Thymus (tissue), 14 donors: ENCODE measurements around the gene CRTAP. TPM values are rescaled to one million over a fixed set of nuclear protein-coding genes. Genes with fewer than 3 reads are reported as not detected.
"Not testable (repeated sequence)": the region's sequence is repeated elsewhere in the genome, so short reads cannot be mapped to it uniquely, and the experiment has no call there.

ENCODE experiments used
- DNase-seq, 9 donors: peaks; one replicate each; pipeline ENCODE4 v3.0.0-alpha.2; 2013; ENCODE audit warnings: low spot score in 9 of 9, low read depth in 6 of 9, missing footprints in 1 of 9
- H3K27ac ChIP-seq, 2 donors: one replicate each; pipeline ENCODE4 v1.5.1; 2013; ENCODE audit warnings: control low read depth in 1 of 2, low read depth in 1 of 2, low read length in 1 of 2, mild to moderate bottlenecking in 1 of 2, moderate library complexity in 1 of 2
- H3K27me3 ChIP-seq, 2 donors: one replicate each; pipeline ENCODE4 v1.5.1; 2013; ENCODE audit warnings: low read length in 1 of 2; ENCODE audit not compliant: control insufficient read depth in 2 of 2, insufficient read depth in 1 of 2
- H3K36me3 ChIP-seq, 2 donors: one replicate each; pipeline ENCODE4 v1.5.1; 2013; ENCODE audit warnings: low read length in 1 of 2, mild to moderate bottlenecking in 1 of 2, moderate library complexity in 1 of 2; ENCODE audit not compliant: control insufficient read depth in 2 of 2, insufficient read depth in 2 of 2
- H3K4me1 ChIP-seq, 2 donors: one replicate each; pipeline ENCODE4 v1.5.1; 2013; ENCODE audit warnings: low read length in 2 of 2; ENCODE audit not compliant: control insufficient read depth in 2 of 2, insufficient read depth in 2 of 2
- H3K4me3 ChIP-seq, 2 donors: one replicate each; pipeline ENCODE4 v1.5.1; 2013; ENCODE audit warnings: low read length in 2 of 2, control low read depth in 1 of 2, mild to moderate bottlenecking in 1 of 2
- H3K9me3 ChIP-seq, 2 donors: one replicate each; pipeline ENCODE4 v1.5.1; 2013; ENCODE audit warnings: low read length in 1 of 2, mild to moderate bottlenecking in 1 of 2; ENCODE audit not compliant: control insufficient read depth in 2 of 2, insufficient read depth in 1 of 2
- WGBS: extraction: QIAGEN DNeasy Blood & Tissue Kit; methylation state at CpG from one replicate; pipeline ENCODE4 v1.1.7; 2013; 5-methylcytosine and 5-hydroxymethylcytosine counted together
- long read RNA-seq, 10 donors: transcript quantifications; one replicate each; lab custom pipeline, GENCODE V29; 2026
- polyA plus RNA-seq: library from polyadenylated mRNA; stranded (reverse); fragments of 200-250 nt; gene quantifications from one replicate; pipeline ENCODE4 v1.2.3, GENCODE V29; 2013
- total RNA-seq: library from RNA; stranded (reverse); fragments of 120-200 nt; gene quantifications from one replicate; pipeline ENCODE4 v1.2.4, GENCODE V29; 2013
- donor health status: healthy.

The CRTAP gene
- 21.6 TPM for total RNA-seq
- polyA plus RNA-seq: 38.6 TPM
- long read RNA-seq, donor 1: 0 reads
- long read RNA-seq, donor 2, full-length matches to known transcripts: 13 of 13 reads
- long read RNA-seq, donor 2, partial matches to known transcripts: 0 of 13 reads
- long read RNA-seq, donor 2, other reads (novel, unspliced or antisense): 0 of 13 reads
- long read RNA-seq, donor 3, full-length matches to known transcripts: 8 of 8 reads
- long read RNA-seq, donor 3, partial matches to known transcripts: 0 of 8 reads
- long read RNA-seq, donor 3, other reads (novel, unspliced or antisense): 0 of 8 reads
- long read RNA-seq, donor 4, full-length matches to known transcripts: 6 of 6 reads
- long read RNA-seq, donor 4, partial matches to known transcripts: 0 of 6 reads
- long read RNA-seq, donor 4, other reads (novel, unspliced or antisense): 0 of 6 reads
- long read RNA-seq, donor 5, full-length matches to known transcripts: 8 of 8 reads
- long read RNA-seq, donor 5, partial matches to known transcripts: 0 of 8 reads
- long read RNA-seq, donor 5, other reads (novel, unspliced or antisense): 0 of 8 reads
- long read RNA-seq, donor 6, full-length matches to known transcripts: 7 of 7 reads
- long read RNA-seq, donor 6, partial matches to known transcripts: 0 of 7 reads
- long read RNA-seq, donor 6, other reads (novel, unspliced or antisense): 0 of 7 reads
- long read RNA-seq, donor 7, full-length matches to known transcripts: 5 of 5 reads
- long read RNA-seq, donor 7, partial matches to known transcripts: 0 of 5 reads
- long read RNA-seq, donor 7, other reads (novel, unspliced or antisense): 0 of 5 reads
- long read RNA-seq, donor 8, full-length matches to known transcripts: 6 of 11 reads
- long read RNA-seq, donor 8, partial matches to known transcripts: 5 of 11 reads
- long read RNA-seq, donor 8, other reads (novel, unspliced or antisense): 0 of 11 reads
- long read RNA-seq, donor 9, full-length matches to known transcripts: 6 of 6 reads
- long read RNA-seq, donor 9, partial matches to known transcripts: 0 of 6 reads
- long read RNA-seq, donor 9, other reads (novel, unspliced or antisense): 0 of 6 reads
- long read RNA-seq, donor 10, full-length matches to known transcripts: 10 of 10 reads
- long read RNA-seq, donor 10, partial matches to known transcripts: 0 of 10 reads
- long read RNA-seq, donor 10, other reads (novel, unspliced or antisense): 0 of 10 reads

GRCh38 chr3:33113772-33114621 lies at the start of gene CRTAP:
Gene CRTAP, plus strand, starts transcription at chr3:33114014. Its CDS starts 64 bp downstream, at chr3:33114078.
- under 1% methylated on average over 98 of the region's 98 CpGs for WGBS

GRCh38 chr3:33064929-33065328 lies 48.9 kb upstream of the CRTAP start:
- Histone ChIP-seq H3K27me3 (no peaks in the 10 kb centered on the region), H3K27ac (no peak overlapping the region), H3K4me3 (no peak overlapping the region), H3K9me3 (no peaks in the 10 kb centered on the region), H3K4me1 (peaks cover 23 to 29% of the 10 kb centered on the region in 2 donors), H3K36me3 (peaks cover 0 to 14% of the 10 kb centered on the region in 2 donors)
- 97% methylated on average over 2 of the region's 2 CpGs for WGBS
- peak in 1 of 9 donors; percentile 63 for DNase-seq

More at GRCh38 chr3:33113772-33114621, at the start of gene CRTAP:
- peak in 6 of 9 donors; percentile 59 to 83 (median 66) for DNase-seq
- Histone ChIP-seq H3K27ac (peak within 1 kb of the TSS; percentile 65 to 92), H3K36me3 (no peaks in the 10 kb centered on the region), H3K4me3 (peak within 1 kb of the TSS; percentile 56 to 66), H3K9me3 (no peaks in the 10 kb centered on the region), H3K4me1 (peaks cover 0 to 11% of the 10 kb centered on the region in 2 donors), H3K27me3 (no peaks in the 10 kb centered on the region)

GRCh38 chr3:33067484-33067883 lies 46.3 kb upstream of the CRTAP start:
- H3K27ac ChIP-seq: no peak overlapping the region
- no peaks in the 10 kb centered on the region for H3K9me3 ChIP-seq
- H3K36me3 ChIP-seq: peaks cover 0 to 12% of the 10 kb centered on the region in 2 donors
- H3K4me3 ChIP-seq: no peak overlapping the region
- WGBS: 82% methylated on average over 3 of the region's 3 CpGs
- DNase-seq: no peak
- no peaks in the 10 kb centered on the region for H3K27me3 ChIP-seq
- peaks cover 13 to 18% of the 10 kb centered on the region in 2 donors for H3K4me1 ChIP-seq

GRCh38 chr3:33069862-33070261 lies 44.0 kb upstream of the CRTAP start:
- H3K27me3 ChIP-seq, H3K27ac ChIP-seq, H3K9me3 ChIP-seq, H3K4me3 ChIP-seq, DNase-seq, H3K36me3 ChIP-seq, H3K4me1 ChIP-seq: not testable (repeated sequence)
- WGBS: 53% methylated on average over 3 of the region's 3 CpGs

GRCh38 chr3:33071181-33071580 lies 42.6 kb upstream of the CRTAP start:
- Histone ChIP-seq H3K27me3 (no peaks in the 10 kb centered on the region), H3K36me3 (peaks cover 0 to 8% of the 10 kb centered on the region in 2 donors)
- WGBS: 96% methylated on average over 4 of the region's 4 CpGs

GRCh38 chr3:33071946-33072345 lies 41.9 kb upstream of the CRTAP start:
- no peak for DNase-seq
- Histone ChIP-seq H3K4me3 (no peak overlapping the region), H3K27me3 (no peaks in the 10 kb centered on the region), H3K4me1 (peaks cover 2 to 4% of the 10 kb centered on the region in 2 donors), H3K27ac (no peak overlapping the region), H3K9me3 (no peaks in the 10 kb centered on the region), H3K36me3 (peaks cover 0 to 8% of the 10 kb centered on the region in 2 donors)
- 95% methylated on average over 1 of the region's 1 CpG for WGBS

More at GRCh38 chr3:33071181-33071580, 42.6 kb upstream of the CRTAP start:
- DNase-seq: no peak
- H3K27ac ChIP-seq: no peak overlapping the region
- no peak overlapping the region for H3K4me3 ChIP-seq
- H3K9me3 ChIP-seq: no peaks in the 10 kb centered on the region
- peaks cover 2 to 4% of the 10 kb centered on the region in 2 donors for H3K4me1 ChIP-seq

GRCh38 chr3:33074217-33075067 lies 39.4 kb upstream of the CRTAP start:
- Histone ChIP-seq H3K4me1 (peaks cover 2 to 4% of the 10 kb centered on the region in 2 donors), H3K27me3 (no peaks in the 10 kb centered on the region), H3K4me3 (no peak overlapping the region), H3K27ac (no peak overlapping the region), H3K36me3 (peaks cover 0 to 2% of the 10 kb centered on the region in 2 donors), H3K9me3 (no peaks in the 10 kb centered on the region)
- DNase-seq: peak in 7 of 9 donors; percentile 67 to 88 (median 75)
- WGBS: 68% methylated on average over 13 of the region's 13 CpGs
